Left lobe of liver (tissue), 2 donors: ENCODE data around the gene FLOT1. TPM values are rescaled to one million over a fixed set of nuclear protein-coding genes. Genes with fewer than 3 reads are reported as not detected.

Experiments
- ATAC-seq: fragments of 200-7000 bp; cut with Tn5 transposase; one replicate; pipeline ENCODE4 v1.9.1; 2020; ENCODE audit warnings: mild to moderate bottlenecking, moderate library complexity
- DNase-seq: peaks from one replicate; pipeline ENCODE4 v3.0.0-alpha.2; 2020; ENCODE audit warnings: low spot score
- total RNA-seq: library from RNA; stranded (reverse); gene quantifications from one replicate; pipeline ENCODE4 v1.2.1, GENCODE V29; 2021
- donor health status: DM: no; HTN: no; CAD: no; lungs with moderate emphysema.
- donor health status: DM: no; HTN: yes; CAD: no.

FLOT1 gene
- total RNA-seq, 1 donor from 2014 or later = 45.9 TPM

DNA sequence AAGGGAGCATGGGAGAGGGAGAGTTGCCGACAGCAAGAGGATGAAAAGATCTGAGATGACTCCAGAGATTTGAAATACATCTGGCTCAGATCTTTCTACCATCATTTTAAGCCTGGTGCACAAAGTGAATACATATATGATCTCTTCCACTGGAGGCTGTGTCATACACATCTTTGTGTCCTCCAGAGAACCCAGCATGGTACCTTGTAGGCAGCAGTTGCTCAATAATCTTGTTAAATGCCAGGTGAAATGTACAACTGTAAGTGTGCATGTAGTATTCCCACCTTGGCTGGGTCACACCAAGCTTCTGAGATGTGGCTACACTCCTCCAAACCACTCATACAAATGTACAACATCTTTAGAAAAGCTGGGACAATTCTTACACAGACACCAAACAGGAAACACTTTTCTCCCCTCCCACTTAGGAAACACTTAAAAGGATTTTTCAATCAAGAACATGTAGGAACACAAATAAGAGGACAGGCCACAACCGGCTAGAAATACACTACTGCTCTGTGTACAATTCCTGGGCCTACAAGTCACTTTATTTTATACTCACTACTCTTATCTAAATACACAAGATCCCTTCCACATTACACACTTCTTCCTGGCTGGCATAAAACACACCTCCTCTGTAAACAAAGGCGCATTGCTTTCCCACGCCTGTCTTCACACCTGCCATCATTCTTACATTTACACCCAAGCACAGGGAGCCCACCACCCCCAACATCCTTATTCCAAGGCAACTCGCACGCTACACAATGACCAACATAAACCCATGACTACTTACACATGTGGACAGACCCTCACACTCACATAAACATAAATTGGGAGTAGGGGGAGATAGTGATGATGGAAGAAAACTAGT, 5.6 kb upstream of the FLOT1 start:
- ATAC-seq (no peak), DNase-seq (no peak)

DNA sequence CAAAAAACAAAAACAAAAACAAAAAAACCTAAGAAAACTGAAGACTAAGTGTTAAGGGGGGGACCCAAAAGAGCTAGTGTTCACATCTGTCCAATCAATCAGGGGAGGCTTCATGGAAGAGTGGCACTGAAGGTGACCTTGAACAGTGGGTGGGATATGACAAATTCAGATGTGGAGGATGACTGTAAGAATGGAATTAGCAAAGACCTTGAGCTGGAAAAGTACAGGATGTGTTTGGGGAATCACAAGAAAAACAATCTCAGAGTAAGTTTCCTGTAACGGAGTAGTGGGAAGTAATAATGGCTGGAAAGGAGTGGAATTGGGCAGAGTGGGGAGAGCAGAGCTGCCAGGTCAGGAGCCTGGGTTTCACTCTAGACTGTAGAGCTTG, 4.8 kb upstream of the FLOT1 start:
- DNase-seq = no peak
- no peak for ATAC-seq

GRCh38 chr6:30744054-30744805, 1.7 kb upstream of the FLOT1 start, which contains the start of gene IER3:
TSS of gene IER3 (minus strand) at chr6:30744547. CDS start at chr6:30744518, 29 bp downstream.
- peak; percentile 93 for DNase-seq
- ATAC-seq = peak; percentile 67

GRCh38 chr6:30743099-30744053, 889 bp upstream of the FLOT1 start:
- ATAC-seq (peak; percentile 17), DNase-seq (no peak)

GRCh38 chr6:30741789-30742315, 635 bp downstream of the FLOT1 start:
- DNase-seq (no peak), ATAC-seq (peak; percentile 8)

DNA sequence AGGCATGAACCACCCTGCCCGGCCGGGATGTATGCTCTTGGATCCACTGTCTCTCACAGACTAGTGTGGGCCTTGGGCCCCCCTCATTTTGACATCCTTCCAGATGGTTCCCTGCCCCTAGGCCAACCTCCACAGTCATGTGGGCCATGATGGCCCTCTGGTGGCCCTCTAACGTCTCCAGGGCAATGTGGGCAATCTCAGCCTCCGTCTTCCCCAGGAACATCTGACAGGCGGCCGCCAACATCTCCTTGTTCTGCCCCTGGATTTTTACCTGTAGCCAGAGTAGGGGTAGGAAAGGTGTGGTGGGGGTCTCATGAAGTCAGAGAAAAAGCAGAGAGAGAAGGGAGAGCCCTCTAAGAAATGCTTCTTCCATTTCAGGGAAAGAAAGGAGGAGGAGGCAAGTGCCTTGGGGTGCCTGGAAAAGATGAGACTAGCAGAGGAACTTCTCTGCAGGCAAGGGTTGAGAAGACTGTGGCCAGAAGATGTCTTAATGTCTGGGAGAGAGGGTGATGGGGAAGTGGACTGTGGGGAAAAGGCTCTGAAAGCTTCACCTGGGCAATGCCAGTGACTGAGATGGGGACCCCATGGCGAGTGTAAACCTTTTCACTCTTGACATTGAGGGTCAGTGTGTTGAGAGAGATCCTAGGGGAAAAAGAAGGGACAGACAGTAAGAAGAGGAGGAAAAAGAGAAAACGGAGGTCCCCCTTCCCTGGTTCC, 1.3 kb downstream of the FLOT1 start:
- no peak for ATAC-seq
- no peak for DNase-seq

- DNase-seq = no peak
- no peak for ATAC-seq
These were observed 2.0 kb downstream of the FLOT1 start for GRCh38 chr6:30740540-30740870.

DNA sequence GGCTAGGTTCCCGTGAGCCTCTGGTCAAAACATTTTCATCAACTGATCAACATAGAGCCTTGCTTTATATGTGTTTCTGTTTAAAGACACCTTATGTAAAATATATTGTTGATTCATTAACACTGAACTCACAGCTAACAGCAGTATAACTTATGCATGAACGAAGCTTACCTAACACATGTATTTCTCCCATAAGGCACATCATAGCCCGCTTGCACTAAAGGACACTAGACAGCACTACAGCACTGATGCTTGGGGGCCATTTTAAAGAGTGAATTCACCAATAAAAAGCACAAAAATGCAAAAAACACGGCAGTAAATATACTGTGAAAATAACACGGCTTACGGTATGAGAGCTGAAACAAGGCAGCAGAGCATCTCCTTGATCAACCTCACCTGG, 4.0 kb downstream of the FLOT1 start:
- no peak for ATAC-seq
- DNase-seq = no peak

- DNase-seq = no peak
- no peak for ATAC-seq
These were observed 6.7 kb downstream of the FLOT1 start for GRCh38 chr6:30735668-30736314.

GRCh38 chr6:30732237-30732943, 10.1 kb downstream of the FLOT1 start:
- ATAC-seq = no peak
- no peak for DNase-seq

GRCh38 chr6:30730601-30731435, 11.7 kb downstream of the FLOT1 start:
- ATAC-seq (peak; percentile 99), DNase-seq (peak; percentile 85)

- ATAC-seq (no peak), DNase-seq (no peak)
These were observed 14.4 kb downstream of the FLOT1 start for GRCh38 chr6:30727920-30728553.

DNA sequence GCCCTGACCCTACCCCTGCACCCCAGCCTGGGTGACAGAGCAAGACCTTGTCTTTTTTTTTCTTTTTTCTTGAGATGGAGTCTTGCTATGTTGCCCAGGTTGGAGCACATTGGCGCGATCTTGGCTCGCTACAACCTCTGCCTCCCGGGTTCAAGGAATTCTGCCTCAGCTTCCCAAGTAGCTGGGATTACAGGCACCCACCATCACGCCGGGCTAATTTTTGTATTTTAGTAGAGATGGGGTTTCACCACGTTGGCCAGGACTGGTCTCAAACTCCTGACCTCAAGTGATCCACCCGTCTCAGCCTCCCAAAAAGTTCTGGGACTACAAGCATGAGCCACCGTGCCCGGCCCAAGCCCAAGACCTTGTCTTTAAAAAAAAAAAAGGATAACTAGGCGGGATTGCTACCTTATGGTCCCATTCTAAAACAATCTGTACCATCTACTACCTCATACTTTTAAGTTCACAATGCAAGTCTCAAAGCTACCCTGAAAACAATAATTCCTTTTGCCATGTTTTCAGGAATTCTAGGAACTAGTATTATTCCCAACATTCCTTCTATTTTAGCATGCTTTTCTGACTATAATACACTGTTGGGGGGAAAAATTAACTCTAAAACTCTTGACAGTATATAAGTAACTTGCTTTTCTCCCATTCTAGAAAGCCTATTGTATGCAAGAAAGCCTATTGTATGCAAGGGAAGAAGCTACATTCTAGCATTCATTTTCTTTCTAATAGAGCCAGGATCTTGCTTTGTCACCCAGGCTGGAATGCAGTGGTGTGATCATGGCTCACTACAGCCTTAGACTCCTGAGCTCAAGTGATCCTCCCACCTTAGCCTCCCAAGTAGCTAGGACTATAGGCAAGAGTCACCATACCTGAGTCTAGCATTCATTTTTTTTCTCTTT, 15.7 kb downstream of the FLOT1 start:
- no peak for ATAC-seq
- no peak for DNase-seq

DNA sequence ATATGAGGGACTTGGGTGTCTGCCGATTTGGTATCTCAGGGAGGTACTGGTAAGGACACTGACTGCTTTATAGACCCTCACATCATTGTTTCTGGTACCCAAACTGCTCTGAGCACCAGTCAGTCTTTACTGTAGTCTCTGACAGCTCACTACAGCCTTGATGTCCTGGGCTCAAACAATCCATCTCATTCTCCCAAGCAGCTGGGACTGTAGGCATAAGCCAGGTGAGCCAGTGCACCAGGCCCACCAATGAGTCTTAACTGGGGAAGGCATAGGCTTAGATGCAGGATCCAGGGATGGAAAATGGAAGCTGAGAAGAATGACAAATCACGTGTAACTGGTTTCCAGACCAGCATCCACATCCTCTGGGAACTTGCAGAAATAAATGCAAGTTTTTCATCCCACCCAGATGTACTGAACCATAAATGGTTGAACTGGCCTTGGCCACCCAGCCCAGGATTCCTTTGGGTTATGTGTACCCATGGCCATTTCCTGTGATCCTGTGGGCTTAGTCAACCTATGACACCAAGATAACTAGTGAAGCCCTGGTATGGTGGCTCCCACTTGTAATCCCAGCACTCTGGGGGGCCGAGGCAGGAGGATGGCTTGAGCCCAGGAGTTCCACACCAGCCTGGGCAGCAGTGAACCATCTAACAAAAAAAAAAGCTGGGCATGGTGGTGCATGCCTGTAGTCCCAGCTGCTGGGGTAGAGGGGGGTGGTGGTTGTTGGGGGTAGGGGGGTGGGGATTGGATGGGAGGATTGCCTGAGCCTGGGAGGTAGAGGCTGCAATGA, 16.6 kb downstream of the FLOT1 start:
- no peak for DNase-seq

GRCh38 chr6:30724906-30725667, 17.4 kb downstream of the FLOT1 start:
- DNase-seq (no peak), ATAC-seq (no peak)

More for the DNA sequence above, 16.6 kb downstream of the FLOT1 start:
- ATAC-seq = no peak
